ENCODE data around the gene C20orf202. TPM values are rescaled to one million over a fixed set of nuclear protein-coding genes. Genes with fewer than 3 reads are reported as not detected.
A peak's percentile ranks its signal among the peaks of the same experiment; 100 is the strongest.

C20orf202 gene
- total RNA-seq, 3 donors from 2014 or later, result 0.33 to 0.48 TPM; not detected in 1

DNA sequence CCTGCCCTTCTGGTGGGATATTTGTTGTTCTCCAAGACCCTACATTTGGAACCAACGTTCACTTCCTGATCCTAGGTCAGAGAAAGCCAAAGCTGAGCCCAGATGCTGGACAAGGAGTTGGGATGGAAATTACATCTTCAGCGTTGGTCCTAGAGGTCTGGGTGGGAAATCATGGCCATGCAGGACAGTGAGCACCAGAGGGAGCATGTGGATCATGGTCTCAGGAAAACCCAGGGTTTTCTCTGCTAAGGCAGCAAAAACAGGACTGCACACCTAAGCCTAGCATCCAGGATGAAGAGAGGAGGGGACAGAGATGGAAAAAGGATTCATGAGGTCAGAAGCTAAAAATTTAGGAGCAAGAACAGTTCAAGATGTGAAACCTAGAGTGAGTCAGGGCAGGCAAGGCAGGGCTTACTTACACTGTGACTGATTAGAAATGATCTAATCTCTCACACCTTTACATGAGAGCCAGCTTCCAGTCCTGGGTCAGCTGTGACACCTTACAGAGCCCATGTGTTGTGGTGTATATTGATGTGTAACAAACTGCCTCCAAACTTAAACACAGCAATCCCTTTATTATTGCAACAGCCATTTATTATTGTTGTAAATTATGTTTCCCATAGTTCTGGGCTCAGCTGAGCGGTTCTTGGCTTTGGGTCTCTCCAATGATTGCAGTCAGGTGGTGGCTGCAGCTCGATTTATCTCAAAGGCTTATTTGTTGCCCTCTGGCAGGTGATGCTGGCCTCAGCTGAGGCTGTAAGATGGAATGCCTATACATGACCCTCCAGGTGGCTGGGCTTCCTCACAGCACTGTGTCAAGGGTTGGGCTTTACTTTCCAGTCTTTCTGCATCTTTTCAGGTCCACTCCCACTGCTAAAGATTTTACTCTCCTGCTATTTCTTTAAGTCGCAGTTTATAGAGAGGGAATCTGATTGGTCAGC is 6.5 kb downstream of the C20orf202 start:
- no peak overlapping the region for H3K4me3 ChIP-seq
- H3K27ac ChIP-seq, result no peak overlapping the region
- no peaks in the 10 kb centered on the region for H3K9me3 ChIP-seq
- H3K36me3 ChIP-seq, result no peaks in the 10 kb centered on the region
- H3K4me1 ChIP-seq, result no peaks in the 10 kb centered on the region
- intact Hi-C loops (cut with DNase I; ENCODE audit: low total_unique reads), result no loop called here
- TF ChIP-seq POLR2A (IDR thresholded peaks at IDR 0.05), result no peak
- no peak for TF ChIP-seq CTCF (IDR thresholded peaks at IDR 0.05)
- no peak for TF ChIP-seq POLR2AphosphoS5 (IDR thresholded peaks at IDR 0.05)
- H3K27me3 ChIP-seq, result peaks cover 0 to 5% of the 10 kb centered on the region in 2 donors
- DNase-seq (ENCODE audit: low spot score in 2 of 2), result no peak

DNA sequence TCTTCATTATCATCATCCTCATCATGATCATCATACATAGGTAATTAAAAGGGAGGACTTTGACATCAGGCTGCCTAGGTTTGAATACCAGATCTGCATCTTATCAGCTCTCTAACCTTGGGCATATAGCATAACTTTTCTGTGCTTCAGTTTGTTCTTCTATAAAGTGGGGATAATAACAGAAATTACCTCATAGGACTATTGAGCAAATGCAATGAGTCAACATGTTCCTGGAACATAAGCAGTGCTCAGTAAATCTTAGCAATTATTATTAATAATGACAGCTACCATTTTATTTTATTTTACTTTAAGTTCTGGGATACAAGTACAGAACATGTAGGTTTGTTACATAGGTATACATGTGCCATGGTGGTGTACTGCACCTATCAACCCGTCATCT is 7.2 kb downstream of the C20orf202 start:
- TF ChIP-seq CTCF (IDR thresholded peaks at IDR 0.05), result no peak
- TF ChIP-seq POLR2A (IDR thresholded peaks at IDR 0.05), result no peak
- TF ChIP-seq POLR2AphosphoS5 (IDR thresholded peaks at IDR 0.05), result no peak
- Histone ChIP-seq H3K4me1 (no peaks in the 10 kb centered on the region), H3K27ac (no peak overlapping the region), H3K36me3 (no peaks in the 10 kb centered on the region), H3K27me3 (peaks cover 0 to 10% of the 10 kb centered on the region in 2 donors), H3K9me3 (no peaks in the 10 kb centered on the region), H3K4me3 (no peak overlapping the region)
- no peak for DNase-seq (ENCODE audit: low spot score in 2 of 2)
- intact Hi-C loops (cut with DNase I; ENCODE audit: low total_unique reads), result no loop called here

GRCh38 chr20:1212023-1212422 is 8.8 kb downstream of the C20orf202 start:
- peaks cover 0 to 10% of the 10 kb centered on the region in 2 donors for H3K27me3 ChIP-seq
- no peaks in the 10 kb centered on the region for H3K36me3 ChIP-seq
- no peak for DNase-seq (ENCODE audit: low spot score in 2 of 2)
- H3K9me3 ChIP-seq, result no peaks in the 10 kb centered on the region
- H3K4me3 ChIP-seq, result no peak overlapping the region
- no peaks in the 10 kb centered on the region for H3K4me1 ChIP-seq
- TF ChIP-seq POLR2A (IDR thresholded peaks at IDR 0.05) (no peak), CTCF (IDR thresholded peaks at IDR 0.05) (no peak), POLR2AphosphoS5 (IDR thresholded peaks at IDR 0.05) (no peak)
- intact Hi-C loops (cut with DNase I; ENCODE audit: low total_unique reads), result no loop called here
- H3K27ac ChIP-seq, result no peak overlapping the region

- Histone ChIP-seq H3K4me3 (peak overlapping the region in 1 of 3 donors; percentile 27), H3K4me1 (no peaks in the 10 kb centered on the region), H3K27me3 (peaks cover 0 to 10% of the 10 kb centered on the region in 2 donors), H3K9me3 (no peaks in the 10 kb centered on the region), H3K27ac (no peak overlapping the region), H3K36me3 (no peaks in the 10 kb centered on the region)
- peak in 1 of 2 donors; percentile 38 for DNase-seq (ENCODE audit: low spot score in 2 of 2)
- TF ChIP-seq POLR2AphosphoS5 (IDR thresholded peaks at IDR 0.05) (no peak), CTCF (IDR thresholded peaks at IDR 0.05) (peak; percentile 53 to 76 (median 70))
- intact Hi-C loops (cut with DNase I; ENCODE audit: low total_unique reads), result no loop called here
Observed at GRCh38 chr20:1212607-1213396, 9.5 kb downstream of the C20orf202 start.
